SK-N-SH treated with all-trans-retinoic acid at 6 μM for 48 hours (cell line): ENCODE data around the gene TKTL1.

Experiments used
- ARNTL ChIP-seq: fragments of 450-650 bp; formaldehyde crosslinking; IDR thresholded peaks from 2 replicates; pipeline ENCODE4 v1.5.0; 2020; ENCODE audit warnings: low read depth, mild to moderate bottlenecking, moderate library complexity, borderline replicate concordance
- BACH2 ChIP-seq: fragments of 250-450 bp; sonication (Bioruptor Pico); IDR thresholded peaks from 2 replicates; pipeline ENCODE4 v1.9.0; 2021; ENCODE audit warnings: mild to moderate bottlenecking, borderline replicate concordance
- ESRRG ChIP-seq: fragments of 250-450 bp; sonication (Bioruptor Pico); IDR thresholded peaks from 2 replicates; pipeline ENCODE4 v1.6.1; 2021; ENCODE audit warnings: mild to moderate bottlenecking
- ISL1 ChIP-seq: fragments of 250-450 bp; sonication (Bioruptor Pico); IDR thresholded peaks from 2 replicates; pipeline ENCODE4 v2.1.2; 2022; ENCODE audit warnings: mild to moderate bottlenecking, moderate library complexity
- OSR1 ChIP-seq: fragments of 250-450 bp; sonication (Bioruptor Pico); IDR thresholded peaks from 2 replicates; pipeline ENCODE4 v1.8.0; 2022; ENCODE audit warnings: moderate library complexity, mild to moderate bottlenecking, inconsistent platforms
- PPARA ChIP-seq: fragments of 250-450 bp; sonication (Bioruptor Pico); IDR thresholded peaks from 2 replicates; pipeline ENCODE4 v1.5.0; 2020; ENCODE audit warnings: mild to moderate bottlenecking, borderline replicate concordance
- RARB ChIP-seq: fragments of 250-450 bp; sonication (Bioruptor Pico); IDR thresholded peaks from 2 replicates; pipeline ENCODE4 v1.8.0; 2021; ENCODE audit warnings: mild to moderate bottlenecking, moderate library complexity
- TCF4 ChIP-seq: fragments of 250-450 bp; sonication (Bioruptor Pico); IDR thresholded peaks from 2 replicates; pipeline ENCODE4 v1.8.0; 2021; ENCODE audit warnings: mild to moderate bottlenecking, moderate library complexity, borderline replicate concordance
- ZFP3 ChIP-seq: fragments of 250-450 bp; sonication (Bioruptor Pico); IDR thresholded peaks from 2 replicates; pipeline ENCODE4 v1.5.0; 2020; ENCODE audit warnings: mild to moderate bottlenecking, moderate library complexity
- ZFP30 ChIP-seq: fragments of 450-650 bp; formaldehyde crosslinking; IDR thresholded peaks from 2 replicates; pipeline ENCODE4 v1.5.0; 2022; ENCODE audit warnings: mild to moderate bottlenecking, moderate library complexity
- ZNF70 ChIP-seq: fragments of 450-650 bp; formaldehyde crosslinking; IDR thresholded peaks from 2 replicates; pipeline ENCODE4 v1.5.0; 2020; ENCODE audit warnings: mild to moderate bottlenecking, moderate library complexity
- TF ChIP-seq, protein P1 (sequence below): fragments of 250-450 bp; sonication (Bioruptor Pico); IDR thresholded peaks from 2 replicates; pipeline ENCODE4 v1.8.0; 2021; ENCODE audit warnings: low read depth, mild to moderate bottlenecking, moderate library complexity, borderline replicate concordance
- TF ChIP-seq, protein P2 (sequence below): fragments of 250-450 bp; sonication (Bioruptor Pico); IDR thresholded peaks from 2 replicates; pipeline ENCODE4 v1.8.0; 2020; ENCODE audit warnings: mild to moderate bottlenecking, moderate library complexity, borderline replicate concordance
- TF ChIP-seq, protein P3 (sequence below): fragments of 250-450 bp; sonication (Bioruptor Pico); IDR thresholded peaks from 2 replicates; pipeline ENCODE4 v1.5.1; 2021; ENCODE audit warnings: mild to moderate bottlenecking, moderate library complexity

DNA sequence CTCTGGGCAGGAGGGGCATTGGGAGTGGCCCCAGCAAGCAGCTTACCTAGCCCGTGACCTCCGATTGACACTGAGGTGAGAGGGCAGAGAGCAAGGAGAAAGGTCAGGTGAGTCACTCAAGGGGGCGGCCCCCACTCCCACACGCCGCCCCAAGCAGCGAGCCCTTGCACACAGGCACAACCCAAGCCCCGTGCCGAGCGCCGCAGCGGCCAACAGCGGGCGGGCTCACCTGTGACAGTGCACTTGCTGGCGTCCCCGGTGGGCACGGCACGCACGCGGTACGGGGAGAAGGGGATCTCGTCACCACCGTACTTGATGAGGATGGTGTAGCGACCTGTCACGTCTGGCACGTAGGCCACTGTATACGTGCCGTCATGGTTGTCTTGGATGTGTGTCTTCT lies 61.6 kb downstream of the TKTL1 start:
- TF ChIP-seq ARNTL (no peak), TCF4 (no peak), OSR1 (CRISPR knock-in tag) (no peak), ZFP3 (CRISPR knock-in tag) (no peak), RARB (CRISPR knock-in tag) (no peak), ISL1 (no peak), ZNF70 (CRISPR knock-in tag) (no peak), BACH2 (CRISPR knock-in tag) (no peak), ESRRG (CRISPR knock-in tag) (no peak), ZFP30 (no peak), PPARA (CRISPR knock-in tag) (no peak)
- TF ChIP-seq, protein P1, sequence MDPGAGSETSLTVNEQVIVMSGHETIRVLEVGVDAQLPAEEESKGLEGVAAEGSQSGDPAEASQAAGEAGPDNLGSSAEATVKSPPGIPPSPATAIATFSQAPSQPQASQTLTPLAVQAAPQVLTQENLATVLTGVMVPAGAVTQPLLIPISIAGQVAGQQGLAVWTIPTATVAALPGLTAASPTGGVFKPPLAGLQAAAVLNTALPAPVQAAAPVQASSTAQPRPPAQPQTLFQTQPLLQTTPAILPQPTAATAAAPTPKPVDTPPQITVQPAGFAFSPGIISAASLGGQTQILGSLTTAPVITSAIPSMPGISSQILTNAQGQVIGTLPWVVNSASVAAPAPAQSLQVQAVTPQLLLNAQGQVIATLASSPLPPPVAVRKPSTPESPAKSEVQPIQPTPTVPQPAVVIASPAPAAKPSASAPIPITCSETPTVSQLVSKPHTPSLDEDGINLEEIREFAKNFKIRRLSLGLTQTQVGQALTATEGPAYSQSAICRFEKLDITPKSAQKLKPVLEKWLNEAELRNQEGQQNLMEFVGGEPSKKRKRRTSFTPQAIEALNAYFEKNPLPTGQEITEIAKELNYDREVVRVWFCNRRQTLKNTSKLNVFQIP, result no peak
- TF ChIP-seq, protein P2, sequence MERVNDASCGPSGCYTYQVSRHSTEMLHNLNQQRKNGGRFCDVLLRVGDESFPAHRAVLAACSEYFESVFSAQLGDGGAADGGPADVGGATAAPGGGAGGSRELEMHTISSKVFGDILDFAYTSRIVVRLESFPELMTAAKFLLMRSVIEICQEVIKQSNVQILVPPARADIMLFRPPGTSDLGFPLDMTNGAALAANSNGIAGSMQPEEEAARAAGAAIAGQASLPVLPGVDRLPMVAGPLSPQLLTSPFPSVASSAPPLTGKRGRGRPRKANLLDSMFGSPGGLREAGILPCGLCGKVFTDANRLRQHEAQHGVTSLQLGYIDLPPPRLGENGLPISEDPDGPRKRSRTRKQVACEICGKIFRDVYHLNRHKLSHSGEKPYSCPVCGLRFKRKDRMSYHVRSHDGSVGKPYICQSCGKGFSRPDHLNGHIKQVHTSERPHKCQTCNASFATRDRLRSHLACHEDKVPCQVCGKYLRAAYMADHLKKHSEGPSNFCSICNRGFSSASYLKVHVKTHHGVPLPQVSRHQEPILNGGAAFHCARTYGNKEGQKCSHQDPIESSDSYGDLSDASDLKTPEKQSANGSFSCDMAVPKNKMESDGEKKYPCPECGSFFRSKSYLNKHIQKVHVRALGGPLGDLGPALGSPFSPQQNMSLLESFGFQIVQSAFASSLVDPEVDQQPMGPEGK (CRISPR knock-in tag), result no peak
- TF ChIP-seq, protein P3, sequence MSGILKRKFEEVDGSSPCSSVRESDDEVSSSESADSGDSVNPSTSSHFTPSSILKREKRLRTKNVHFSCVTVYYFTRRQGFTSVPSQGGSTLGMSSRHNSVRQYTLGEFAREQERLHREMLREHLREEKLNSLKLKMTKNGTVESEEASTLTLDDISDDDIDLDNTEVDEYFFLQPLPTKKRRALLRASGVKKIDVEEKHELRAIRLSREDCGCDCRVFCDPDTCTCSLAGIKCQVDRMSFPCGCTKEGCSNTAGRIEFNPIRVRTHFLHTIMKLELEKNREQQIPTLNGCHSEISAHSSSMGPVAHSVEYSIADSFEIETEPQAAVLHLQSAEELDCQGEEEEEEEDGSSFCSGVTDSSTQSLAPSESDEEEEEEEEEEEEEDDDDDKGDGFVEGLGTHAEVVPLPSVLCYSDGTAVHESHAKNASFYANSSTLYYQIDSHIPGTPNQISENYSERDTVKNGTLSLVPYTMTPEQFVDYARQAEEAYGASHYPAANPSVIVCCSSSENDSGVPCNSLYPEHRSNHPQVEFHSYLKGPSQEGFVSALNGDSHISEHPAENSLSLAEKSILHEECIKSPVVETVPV (CRISPR knock-in tag), result no peak
